ENCODE measurements around the gene CCDC50. TPM values are rescaled to one million over a fixed set of nuclear protein-coding genes. Genes with fewer than 3 reads are reported as not detected.

The CCDC50 gene
- total RNA-seq, 1 donor from 2014 or later = 57.7 TPM

DNA sequence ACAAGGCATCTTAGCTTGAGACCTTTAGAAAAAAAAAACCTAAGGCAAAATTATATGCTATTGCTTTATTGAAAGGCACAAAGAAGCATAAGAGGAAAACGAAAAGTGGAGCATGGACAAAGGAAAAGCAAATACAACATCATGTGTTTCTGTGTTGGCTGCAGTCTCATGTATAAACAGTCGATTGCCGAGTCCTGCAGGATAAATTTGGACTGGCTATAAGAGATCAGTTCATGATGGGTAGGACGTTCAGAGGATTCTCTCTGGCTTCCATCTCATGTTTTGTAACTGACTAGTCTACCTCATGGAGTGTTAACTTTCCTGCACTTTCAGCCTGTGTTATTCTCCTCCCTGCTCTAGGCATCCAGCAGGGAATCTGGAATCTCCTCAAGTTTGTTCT lies 21.9 kb upstream of the CCDC50 start:
- DNase-seq (ENCODE audit: low read depth) = no peak
- TF ChIP-seq, protein P1, sequence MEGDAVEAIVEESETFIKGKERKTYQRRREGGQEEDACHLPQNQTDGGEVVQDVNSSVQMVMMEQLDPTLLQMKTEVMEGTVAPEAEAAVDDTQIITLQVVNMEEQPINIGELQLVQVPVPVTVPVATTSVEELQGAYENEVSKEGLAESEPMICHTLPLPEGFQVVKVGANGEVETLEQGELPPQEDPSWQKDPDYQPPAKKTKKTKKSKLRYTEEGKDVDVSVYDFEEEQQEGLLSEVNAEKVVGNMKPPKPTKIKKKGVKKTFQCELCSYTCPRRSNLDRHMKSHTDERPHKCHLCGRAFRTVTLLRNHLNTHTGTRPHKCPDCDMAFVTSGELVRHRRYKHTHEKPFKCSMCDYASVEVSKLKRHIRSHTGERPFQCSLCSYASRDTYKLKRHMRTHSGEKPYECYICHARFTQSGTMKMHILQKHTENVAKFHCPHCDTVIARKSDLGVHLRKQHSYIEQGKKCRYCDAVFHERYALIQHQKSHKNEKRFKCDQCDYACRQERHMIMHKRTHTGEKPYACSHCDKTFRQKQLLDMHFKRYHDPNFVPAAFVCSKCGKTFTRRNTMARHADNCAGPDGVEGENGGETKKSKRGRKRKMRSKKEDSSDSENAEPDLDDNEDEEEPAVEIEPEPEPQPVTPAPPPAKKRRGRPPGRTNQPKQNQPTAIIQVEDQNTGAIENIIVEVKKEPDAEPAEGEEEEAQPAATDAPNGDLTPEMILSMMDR (IDR thresholded peaks at IDR 0.05; ENCODE audit: insufficient read depth, low read length, severe bottlenecking) = no peak

DNA sequence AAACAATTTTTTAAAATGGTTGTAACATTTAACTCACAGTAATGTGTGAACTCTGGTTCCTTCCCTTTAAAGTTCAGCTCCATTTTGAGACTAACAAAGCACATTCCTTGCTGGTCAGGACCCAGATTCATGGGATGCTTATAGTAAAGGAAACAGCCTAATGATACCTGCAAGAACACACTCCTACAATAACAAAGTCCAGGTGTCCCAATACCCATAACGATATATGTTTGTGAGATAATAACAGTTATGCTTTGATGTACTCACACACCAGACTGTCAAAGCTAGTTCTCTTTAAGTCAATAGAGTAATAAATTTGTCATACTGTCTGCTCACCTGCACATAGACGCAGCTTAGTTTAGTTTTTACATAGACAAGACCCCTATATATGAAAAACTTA lies 15.9 kb upstream of the CCDC50 start:
- TF ChIP-seq, protein P1 (IDR thresholded peaks at IDR 0.05; ENCODE audit: insufficient read depth, low read length, severe bottlenecking) = no peak
- H3K36me3 ChIP-seq (ENCODE audit: control insufficient read depth, insufficient read depth, low read length) = no peaks in the 10 kb centered on the region
- FAIRE-seq = no peak
- no peak for DNase-seq (ENCODE audit: low read depth)
- no peaks in the 10 kb centered on the region for H3K27me3 ChIP-seq (ENCODE audit: control insufficient read depth, insufficient read depth, low read length)
- no peak overlapping the region for H3K4me3 ChIP-seq (ENCODE audit: low read depth, low read length)

More for the DNA sequence above, 21.9 kb upstream of the CCDC50 start:
- no peak overlapping the region for H3K4me3 ChIP-seq (ENCODE audit: low read depth, low read length)
- H3K36me3 ChIP-seq (ENCODE audit: control insufficient read depth, insufficient read depth, low read length) = no peaks in the 10 kb centered on the region
- H3K27me3 ChIP-seq (ENCODE audit: control insufficient read depth, insufficient read depth, low read length) = no peaks in the 10 kb centered on the region
- FAIRE-seq = no peak

DNA sequence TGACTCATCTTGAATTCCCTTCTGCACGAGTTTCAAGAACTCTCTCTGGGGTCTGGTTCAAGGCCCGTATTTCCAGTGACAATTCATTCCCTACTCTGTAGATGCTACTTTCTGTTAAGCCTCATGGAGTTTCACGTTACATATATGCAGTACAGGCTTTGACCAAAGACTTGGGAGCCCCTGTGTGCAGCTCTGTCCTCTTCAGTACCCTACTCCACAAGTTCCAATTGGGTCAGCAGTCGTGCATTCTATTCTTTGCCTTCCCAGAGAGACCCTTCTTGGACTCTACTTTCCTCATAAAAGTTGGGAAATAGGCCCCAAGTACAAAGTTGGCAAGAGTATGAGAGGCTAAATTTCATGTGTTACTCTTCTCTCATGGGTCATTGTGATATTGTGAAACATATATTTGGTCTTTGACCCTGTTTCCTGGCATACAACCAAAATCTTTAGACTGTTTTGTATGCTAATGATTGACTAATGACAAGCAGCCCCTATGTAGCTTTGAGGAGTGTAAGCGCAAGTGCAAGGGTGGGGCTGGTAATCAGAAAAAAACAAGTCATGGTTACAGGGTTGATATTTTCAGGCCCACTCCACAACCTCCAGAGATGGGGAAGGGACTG lies 15.0 kb upstream of the CCDC50 start:
- DNase-seq (ENCODE audit: low read depth) (no peak), FAIRE-seq (no peak)
- TF ChIP-seq, protein P1 (IDR thresholded peaks at IDR 0.05; ENCODE audit: insufficient read depth, low read length, severe bottlenecking) = no peak

DNA sequence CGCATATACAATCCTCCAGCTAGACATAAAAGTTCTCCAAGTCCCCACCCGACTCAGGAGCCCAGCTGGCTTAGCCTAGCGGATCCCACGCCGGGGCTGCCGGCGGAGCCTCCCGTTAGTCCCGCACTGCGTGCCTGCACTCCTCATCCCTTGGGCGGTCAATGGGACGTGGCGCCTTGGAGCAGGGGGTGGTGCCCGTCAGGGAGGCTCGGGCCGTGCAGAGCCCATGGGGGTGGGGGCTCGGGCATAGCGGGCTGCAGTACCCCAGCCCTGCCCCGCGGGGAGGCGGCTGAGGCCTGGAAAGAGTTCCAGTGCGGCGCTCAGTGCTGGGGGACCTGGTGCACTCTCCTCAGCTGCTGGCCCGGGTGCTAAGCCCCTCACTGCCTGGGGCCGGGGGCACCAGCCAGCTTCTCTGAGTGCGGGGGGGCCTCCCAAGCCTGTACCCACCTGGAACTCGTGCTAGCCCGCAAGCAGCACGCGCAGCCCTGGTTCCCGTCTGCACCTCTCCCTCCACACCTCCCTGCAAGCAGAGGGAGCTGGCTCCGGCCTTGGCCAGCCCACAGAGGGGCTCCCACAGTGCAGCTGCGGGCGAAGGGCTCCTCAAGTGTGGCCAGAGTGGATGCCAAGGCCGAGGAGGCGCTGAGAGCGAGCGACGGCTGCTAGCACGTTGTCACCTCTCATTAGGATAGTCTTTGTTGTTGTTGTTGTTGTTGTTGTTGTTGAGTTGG lies 12.2 kb upstream of the CCDC50 start:
- no peak for DNase-seq (ENCODE audit: low read depth)
- TF ChIP-seq, protein P1 (IDR thresholded peaks at IDR 0.05; ENCODE audit: insufficient read depth, low read length, severe bottlenecking) = no peak
- no peaks in the 10 kb centered on the region for H3K27me3 ChIP-seq (ENCODE audit: control insufficient read depth, insufficient read depth, low read length)
- no peak for FAIRE-seq
- H3K36me3 ChIP-seq (ENCODE audit: control insufficient read depth, insufficient read depth, low read length) = no peaks in the 10 kb centered on the region
- H3K4me3 ChIP-seq (ENCODE audit: low read depth, low read length) = no peak overlapping the region

More for the DNA sequence above, 15.0 kb upstream of the CCDC50 start:
- Histone ChIP-seq H3K4me3 (ENCODE audit: low read depth, low read length) (no peak overlapping the region), H3K27me3 (ENCODE audit: control insufficient read depth, insufficient read depth, low read length) (no peaks in the 10 kb centered on the region), H3K36me3 (ENCODE audit: control insufficient read depth, insufficient read depth, low read length) (no peaks in the 10 kb centered on the region)

DNA sequence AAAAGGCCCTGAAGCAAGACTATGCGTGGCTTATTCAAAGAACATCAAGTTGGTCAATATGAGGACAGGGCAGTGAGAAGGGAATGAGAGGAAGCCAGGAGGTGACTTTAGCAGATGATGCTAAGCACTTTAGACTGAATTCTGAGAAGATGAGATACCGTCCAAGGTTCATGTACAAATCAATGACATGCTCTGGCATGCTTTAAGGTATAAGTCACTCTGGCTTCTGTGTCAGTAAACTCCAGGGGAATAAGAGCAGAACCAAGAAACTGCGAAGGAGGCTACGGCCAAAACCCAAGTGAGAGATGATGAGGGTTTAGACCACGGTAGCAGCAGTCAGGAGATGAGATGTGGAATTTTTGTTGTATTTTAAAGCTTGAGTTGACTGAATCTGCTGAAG lies 8.9 kb upstream of the CCDC50 start:
- FAIRE-seq = peak; percentile 43
- TF ChIP-seq, protein P1 (IDR thresholded peaks at IDR 0.05; ENCODE audit: insufficient read depth, low read length, severe bottlenecking) = no peak

More for the DNA sequence above, 8.9 kb upstream of the CCDC50 start:
- H3K27me3 ChIP-seq (ENCODE audit: control insufficient read depth, insufficient read depth, low read length) = no peaks in the 10 kb centered on the region
- H3K4me3 ChIP-seq (ENCODE audit: low read depth, low read length) = no peak overlapping the region
- H3K36me3 ChIP-seq (ENCODE audit: control insufficient read depth, insufficient read depth, low read length) = no peaks in the 10 kb centered on the region
- DNase-seq (ENCODE audit: low read depth) = peak; percentile 62

Data from bronchial epithelial cell (primary cell).